Endothelial cell of umbilical vein (primary cell): ENCODE results near the gene ALDH4A1. TPM values are rescaled to one million over a fixed set of nuclear protein-coding genes. Genes with fewer than 3 reads are reported as not detected.
A peak's percentile ranks its signal among the peaks of the same experiment; 100 is the strongest.

Experiments
- BruUV-seq: library from RNA; stranded (reverse); fragments of 400-500 nt; replicated peaks from 2 replicates; lab custom pipeline; 2021; lab: Mats Ljungman, UMichigan
- CTCF ChIA-PET: fragments of 300-600, 350-600 bp; sonication (Branson Sonifier 250); formaldehyde crosslinking; loops from one replicate; lab custom pipeline; 2021; ENCODE audit warnings: antibody characterized with exemption, inconsistent platforms; lab: Charles Lee
- POLR2A ChIA-PET: fragments of 300-600, 350-600 bp; sonication (Branson Sonifier 250); formaldehyde crosslinking; loops from one replicate; lab custom pipeline; 2021; ENCODE audit warnings: antibody characterized with exemption, inconsistent platforms; lab: Charles Lee
- DNase-seq: peaks from one replicate; pipeline ENCODE4 v3.0.0-alpha.2; 2011; ENCODE audit warnings: low read depth, low spot score
- FAIRE-seq: peaks from 2 replicates; lab custom pipeline; 2011; peaks lifted over from hg19 to GRCh38; lab: Jason Lieb, UNC
- H2AFZ ChIP-seq: 2 replicates; pipeline ENCODE4 v1.6.0; 2012; ENCODE audit warnings: low read depth, low read length, control low read depth, inconsistent platforms
- H3K27ac ChIP-seq: 2 replicates; pipeline ENCODE4 v1.5.1; 2011; ENCODE audit warnings: low read depth, mild to moderate bottlenecking, control low read depth, low read length, moderate library complexity; ENCODE audit not compliant: insufficient read depth
- H3K27me3 ChIP-seq, 2 experiments: 2 replicates each; pipeline versions ENCODE4 v1.6.0 to v1.6.1; 2011; ENCODE audit warnings: low read length in 2 of 2, mixed read lengths in 1 of 2; ENCODE audit not compliant: control insufficient read depth in 2 of 2, insufficient read depth in 2 of 2
- H3K36me3 ChIP-seq, 2 experiments: 2 replicates in 1 of 2; 3 replicates in 1 of 2; pipeline ENCODE4 v1.5.1; 2011; ENCODE audit warnings: low read length in 2 of 2, mild to moderate bottlenecking in 1 of 2, moderate library complexity in 1 of 2; ENCODE audit not compliant: control insufficient read depth in 2 of 2, insufficient read depth in 2 of 2; ENCODE audit errors: extremely low read depth in 1 of 2
- H3K4me1 ChIP-seq: 3 replicates; pipeline ENCODE4 v1.5.1; 2011; ENCODE audit warnings: mild to moderate bottlenecking, low read length; ENCODE audit not compliant: control insufficient read depth, insufficient read depth; ENCODE audit errors: extremely low read depth
- H3K4me2 ChIP-seq: 2 replicates; pipeline ENCODE4 v1.6.1; 2011; ENCODE audit warnings: low read length, control low read depth, mixed read lengths; ENCODE audit not compliant: insufficient read depth
- H3K4me3 ChIP-seq, 3 experiments: fragments of 200-600 bp in 1 of 3; sonication (generic), shearing (Covaris generic) in 1 of 3; replicated peaks in 1 of 3; 2 replicates each; pipeline ENCODE4 v1.5.1; 2011 to 2016; ENCODE audit warnings: control low read depth in 3 of 3, low read length in 3 of 3, mild to moderate bottlenecking in 2 of 3, inconsistent platforms in 1 of 3, low read depth in 1 of 3, moderate library complexity in 1 of 3; ENCODE audit not compliant: insufficient read depth in 1 of 3
- H3K79me2 ChIP-seq: 2 replicates; pipeline ENCODE4 v1.6.0; 2012; ENCODE audit warnings: low read length, inconsistent platforms; ENCODE audit not compliant: control insufficient read depth, insufficient read depth
- H3K9ac ChIP-seq: replicated peaks from 2 replicates; pipeline ENCODE3; 2011; ENCODE audit warnings: low read length, control low read depth; ENCODE audit not compliant: insufficient read depth; ENCODE audit errors: extremely low read depth
- H3K9me1 ChIP-seq: replicated peaks from 3 replicates; pipeline ENCODE4 v1.6.0; 2011; ENCODE audit warnings: mild to moderate bottlenecking, low read length; ENCODE audit not compliant: control insufficient read depth, insufficient read depth; ENCODE audit errors: extremely low read depth
- H3K9me3 ChIP-seq: replicated peaks from 2 replicates; pipeline ENCODE4 v1.5.1; 2012; ENCODE audit warnings: low read length, inconsistent platforms; ENCODE audit not compliant: control insufficient read depth, insufficient read depth
- H4K20me1 ChIP-seq: replicated peaks from 2 replicates; pipeline ENCODE3; 2011; ENCODE audit warnings: mild to moderate bottlenecking, low read length; ENCODE audit not compliant: control insufficient read depth, insufficient read depth; ENCODE audit errors: extremely low read depth
- CTCF ChIP-seq, 2 donors: IDR thresholded peaks; 1 replicate in 1 of 2; 2 replicates in 1 of 2; pipeline ENCODE4 v1.5.1; 2011; ENCODE audit warnings: low read length in 2 of 2, mild to moderate bottlenecking in 2 of 2, moderate library complexity in 2 of 2, control low read depth in 1 of 2, inconsistent platforms in 1 of 2, low read depth in 1 of 2; ENCODE audit not compliant: insufficient read depth in 1 of 2; ENCODE audit errors: extremely low read depth in 1 of 2
- EZH2 ChIP-seq: IDR thresholded peaks from 2 replicates; pipeline ENCODE4 v1.6.1; 2012; ENCODE audit warnings: borderline replicate concordance, low read depth, mild to moderate bottlenecking, moderate library complexity, low read length, inconsistent platforms; ENCODE audit not compliant: severe bottlenecking
- FOS ChIP-seq: IDR thresholded peaks from 2 replicates; pipeline ENCODE4 v1.6.1; 2011; ENCODE audit warnings: mild to moderate bottlenecking, low read length, moderate library complexity, borderline replicate concordance; ENCODE audit not compliant: insufficient read depth
- GATA2 ChIP-seq: IDR thresholded peaks from 2 replicates; pipeline ENCODE4 v1.7.0; 2011; ENCODE audit warnings: low read depth, mild to moderate bottlenecking, moderate library complexity, mixed read lengths, low read length; ENCODE audit not compliant: insufficient read length, insufficient read depth
- JUN ChIP-seq: IDR thresholded peaks from 2 replicates; pipeline ENCODE4 v1.6.1; 2011; ENCODE audit warnings: borderline replicate concordance, low read depth; ENCODE audit not compliant: insufficient read length, insufficient read depth
- MAX ChIP-seq: IDR thresholded peaks from 2 replicates; pipeline ENCODE4 v1.6.1; 2011; ENCODE audit not compliant: insufficient read depth, insufficient read length
- MYC ChIP-seq: IDR thresholded peaks from one replicate; pipeline ENCODE4 v1.6.1; 2011; ENCODE audit warnings: mild to moderate bottlenecking, low read depth, low read length
- POLR2A ChIP-seq: IDR thresholded peaks from 2 replicates; pipeline ENCODE4 v1.6.1; 2012; ENCODE audit warnings: low read depth, mild to moderate bottlenecking, control low read depth, low read length
- POLR2AphosphoS5 ChIP-seq: IDR thresholded peaks from 2 replicates; pipeline ENCODE4 v1.6.1; 2012; ENCODE audit warnings: low read depth, mild to moderate bottlenecking, control low read depth, low read length, moderate library complexity; ENCODE audit not compliant: insufficient read depth
- dilution Hi-C: fragments of 300-500 bp; cut with MboI; formaldehyde crosslinking; loops from one replicate; pipeline ENCODE4 v1.15.0; 2019; ENCODE audit warnings: low sequenced_read_pairs; ENCODE audit not compliant: extremely low pct_ligation_motif_present
- intact Hi-C: fragments of 100-400 bp; cut with micrococcal nuclease; formaldehyde crosslinking; loops from one replicate; pipeline ENCODE4 v1.10.0; 2022
- polyA plus RNA-seq, 4 experiments: library from polyadenylated mRNA; depleted of rRNA in 3 of 4; stranded (reverse) in 3 of 4; unstranded in 1 of 4; fragments of >200 nt; gene quantifications; 2 replicates each; pipeline versions ENCODE4 v1.2.1 to v1.2.3, GENCODE V29; 2011 to 2012; ENCODE audit warnings: missing spikeins in 1 of 4
- total RNA-seq: library from RNA; stranded (reverse); gene quantifications from 2 replicates; pipeline ENCODE4 v1.2.3, GENCODE V29; 2021

ALDH4A1 gene
- total and polyA plus RNA-seq, 2 donors (not counting 3 experiments of a cell fraction or from before 2014, with no cell fraction given), result 17.4 to 18.5 TPM

DNA sequence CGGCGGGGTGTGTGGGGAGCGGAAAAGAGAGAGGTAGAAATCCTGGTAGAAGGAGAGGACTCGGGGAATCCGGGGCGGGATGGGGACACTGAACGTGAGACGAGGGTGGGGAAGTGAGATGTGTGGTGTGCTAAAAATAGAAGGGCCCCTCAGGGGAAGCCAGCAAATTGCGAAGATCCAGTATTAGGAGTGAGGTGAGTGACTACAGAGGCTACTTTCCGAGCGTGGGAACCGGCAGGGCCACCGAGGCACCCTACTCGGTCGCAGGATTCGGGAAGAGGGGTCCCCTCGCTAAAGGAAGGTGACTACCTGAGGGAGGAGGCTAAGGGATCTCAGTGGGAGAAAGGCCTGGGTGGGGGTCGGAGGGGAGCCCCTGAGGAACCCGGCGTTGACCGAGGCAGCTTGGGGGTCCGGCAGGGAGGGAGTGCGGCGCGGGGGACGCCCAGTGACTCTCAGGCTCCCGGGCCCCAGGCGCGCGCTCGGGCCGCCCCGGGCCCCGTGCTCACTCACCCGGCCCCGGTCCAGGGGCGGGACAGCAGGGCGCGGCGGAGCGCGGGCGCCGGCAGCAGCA, 318 bp downstream of the ALDH4A1 start:
- Histone ChIP-seq H3K4me3 (peak overlapping the region; percentile 82 to 90 (median 83)), H3K4me2 (peak overlapping the region; percentile 64), H3K9me3 (no peaks in the 10 kb centered on the region), H3K36me3 (no peaks in the 10 kb centered on the region), H3K27me3 (no peaks in the 10 kb centered on the region), H4K20me1 (no peaks in the 10 kb centered on the region), H2AFZ (peak overlapping the region; percentile 94), H3K9me1 (no peaks in the 10 kb centered on the region), H3K4me1 (peaks cover 15% of the 10 kb centered on the region), H3K79me2 (no peaks in the 10 kb centered on the region), H3K27ac (peak overlapping the region; percentile 88), H3K9ac (peak overlapping the region; percentile 89)
- ChIA-PET CTCF (interaction anchor here (1.0 to 3.6 kb wide), 11 partner anchors 9 to 305 kb away, joined by 3 to 38 read pairs (median 4); no protein-coding TSS in a partner anchor), POLR2A (interaction anchor here (0.7 to 1.5 kb wide), 5 partner anchors 42 to 188 kb away, joined by 3 to 4 read pairs (median 3); no protein-coding TSS in a partner anchor)
- DNase-seq, result no peak
- dilution Hi-C loops, result no loop called here
- no peak for FAIRE-seq
- TF ChIP-seq GATA2 (no peak), POLR2AphosphoS5 (peak; percentile 55)
- intact Hi-C loops, result loop anchor here (1.0 to 10.0 kb wide), 4 partner anchors 24 to 1670 kb away; partner anchors contain the start of gene UBR4
- TSS peak; percentile 10 for BruUV-seq

DNA sequence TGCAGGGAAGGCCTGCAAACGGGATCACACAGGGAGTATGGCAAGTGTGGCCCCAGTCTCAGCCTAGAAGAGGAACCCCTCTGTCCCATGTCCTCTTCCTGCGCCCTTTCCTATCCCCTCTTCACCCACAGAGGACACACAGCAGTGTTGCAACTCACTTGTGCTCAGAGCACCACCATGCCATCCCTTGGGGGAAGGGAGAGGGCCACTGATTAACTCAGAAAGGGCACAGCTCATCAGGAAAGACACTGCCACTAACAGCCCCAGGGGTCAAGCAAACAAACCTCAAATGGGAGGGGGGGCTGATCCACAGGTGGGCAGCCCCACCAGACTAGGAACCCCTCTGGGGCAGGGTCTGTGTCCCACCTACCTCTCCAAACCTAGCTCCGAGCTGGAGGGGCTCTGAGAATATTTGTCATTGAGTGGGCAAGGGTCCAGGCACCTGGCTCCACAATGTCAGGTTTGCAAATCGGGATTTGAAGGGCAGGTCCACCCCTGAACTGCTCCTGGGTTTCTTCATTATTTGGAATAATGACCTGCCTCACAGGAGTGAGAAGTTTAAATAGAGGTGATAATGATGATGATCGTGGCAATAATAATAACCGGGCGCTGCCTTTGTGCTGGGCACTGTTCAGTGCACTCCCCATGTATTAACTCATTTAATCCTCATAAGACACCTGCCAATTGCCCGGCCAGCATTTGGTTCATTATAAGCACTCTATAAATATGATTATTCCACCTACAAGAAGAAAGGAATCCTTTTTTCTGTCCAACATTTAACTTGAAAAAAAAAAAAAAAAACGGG, 1.0 kb downstream of the ALDH4A1 start:
- TF ChIP-seq CTCF (IDR thresholded peaks at IDR 0.05; ENCODE audit: extremely low read depth in 1 of 2, insufficient read depth in 1 of 2, low read depth in 1 of 2, low read length in 2 of 2) (no peak), POLR2AphosphoS5 (no peak), GATA2 (no peak), JUN (no peak), EZH2 (no peak), POLR2A (no peak), MYC (no peak), FOS (no peak), MAX (no peak)
- Histone ChIP-seq H3K4me1 (peaks cover 13% of the 10 kb centered on the region), H3K27ac (no peak overlapping the region), H3K79me2 (no peaks in the 10 kb centered on the region), H3K9me1 (no peaks in the 10 kb centered on the region), H3K9me3 (no peaks in the 10 kb centered on the region), H3K36me3 (no peaks in the 10 kb centered on the region), H3K4me3 (peak overlapping the region; percentile 82 to 90 (median 83)), H3K27me3 (no peaks in the 10 kb centered on the region), H2AFZ (no peak overlapping the region), H3K9ac (peak overlapping the region; percentile 89), H3K4me2 (peak overlapping the region; percentile 64), H4K20me1 (no peaks in the 10 kb centered on the region)
- CTCF ChIA-PET, result interaction anchor here (1.4 to 1.6 kb wide), 2 partner anchors 8 to 22 kb away, joined by 3 to 6 read pairs; no protein-coding TSS in a partner anchor
- no TSS peak for BruUV-seq
- intact Hi-C loops, result loop anchor here (5.0 to 10.0 kb wide), 2 partner anchors 313 to 1669 kb away; partner anchors contain the start of gene UBR4
- POLR2A ChIA-PET, result interaction anchor here (1.5 kb wide), 1 partner anchor 186 kb away, joined by 4 read pairs; no protein-coding TSS in a partner anchor
- no peak for DNase-seq
- peak; percentile 43 for FAIRE-seq
- dilution Hi-C loops, result no loop called here
